Pancreas (tissue), 10 donors: Measurements from ENCODE around the gene RPTOR. TPM values are rescaled to one million over a fixed set of nuclear protein-coding genes. Genes with fewer than 3 reads are reported as not detected.

Experiments used
- ATAC-seq, 4 donors: fragments of 200-7000 bp; cut with Tn5 transposase; one replicate each; pipeline versions ENCODE4 v1.8.0 to v1.9.1; 2020; ENCODE audit warnings: mild to moderate bottlenecking in 4 of 4, moderate library complexity in 4 of 4
- DNase-seq, 6 donors: peaks; one replicate each; pipeline ENCODE4 v3.0.0-alpha.2; 2020
- FAIRE-seq: peaks from 2 replicates; lab custom pipeline; 2012; peaks lifted over from hg19 to GRCh38; lab: Jason Lieb, UNC
- H3K27ac ChIP-seq, 4 donors: fragments of 200-600 bp; sonication (generic); 1 replicate in 3 of 4; 2 replicates in 1 of 4; pipeline versions ENCODE4 v1.5.0 to v1.8.0; 2020
- H3K27me3 ChIP-seq, 4 donors: fragments of 200-600 bp; one replicate each; pipeline ENCODE4 v1.8.0; 2021
- H3K36me3 ChIP-seq, 3 donors: fragments of 200-600 bp; sonication (generic) in 1 of 3; one replicate each; pipeline versions ENCODE4 v1.5.0 to v1.8.0; 2020 to 2021
- H3K4me1 ChIP-seq, 3 donors: fragments of 200-600 bp; one replicate each; pipeline ENCODE4 v1.8.0; 2021
- H3K4me3 ChIP-seq, 4 donors: fragments of 200-600 bp; sonication (generic) in 2 of 4; one replicate each; pipeline versions ENCODE4 v1.5.0 to v1.8.0; 2020 to 2021
- H3K9me3 ChIP-seq, 4 donors: fragments of 200-600 bp; one replicate each; pipeline ENCODE4 v1.8.0; 2021
- WGBS, 2 donors: extraction: QIAGEN DNeasy Blood & Tissue Kit; methylation state at CpG; one replicate each; pipeline ENCODE4 v1.1.7; 2013; 5-methylcytosine and 5-hydroxymethylcytosine counted together
- intact Hi-C, 3 donors: fragments of 100-400 bp; cut with DNase I; formaldehyde crosslinking; loops; one replicate each; pipeline versions ENCODE4 v1.11.1 to v1.14.2; 2022
- polyA plus RNA-seq, 2 donors: library from polyadenylated mRNA; stranded (reverse); fragments of 200-250 nt; gene quantifications; one replicate each; pipeline ENCODE4 v1.2.3, GENCODE V29; 2013
- total RNA-seq, 6 donors: library from RNA; stranded (reverse); fragmentation: NEBNext Ultra II Directional in 4 of 6; extraction: Animal tissue kit (Norgen Biotek cat#: 25700) in 4 of 6; gene quantifications; one replicate each; pipeline versions ENCODE4 v1.2.1 to v1.2.4, GENCODE V29; 2021 to 2023
- TF ChIP-seq, protein P1 (sequence below), 4 donors: fragments of 200-600 bp; sonication (generic) in 3 of 4; IDR thresholded peaks; one replicate each; pipeline versions ENCODE4 v1.5.0 to v1.8.0; 2021; ENCODE audit warnings: antibody characterized with exemption in 4 of 4
- donor health status: healthy with polysubstance abuse.
- donor health status: DM: no; HTN: no; CAD: no; lungs with moderate emphysema.
- donor health status: DM: no; HTN: no; CAD: no.
- donor health status: control.
- donor health status: control.
- donor health status: Bipolar disorder and iron deficiency.
- donor health status: DM: yes; HTN: yes; CAD: no.
- donor health status: DM: no; HTN: no; CAD: no.
- donor health status: DM: no; HTN: no; CAD: no.
- donor health status: DM: yes; HTN: yes; CAD: no.

Gene RPTOR
- total and polyA plus RNA-seq, 8 donors, result 5.0 to 18.9 (median 13.2) TPM

DNA sequence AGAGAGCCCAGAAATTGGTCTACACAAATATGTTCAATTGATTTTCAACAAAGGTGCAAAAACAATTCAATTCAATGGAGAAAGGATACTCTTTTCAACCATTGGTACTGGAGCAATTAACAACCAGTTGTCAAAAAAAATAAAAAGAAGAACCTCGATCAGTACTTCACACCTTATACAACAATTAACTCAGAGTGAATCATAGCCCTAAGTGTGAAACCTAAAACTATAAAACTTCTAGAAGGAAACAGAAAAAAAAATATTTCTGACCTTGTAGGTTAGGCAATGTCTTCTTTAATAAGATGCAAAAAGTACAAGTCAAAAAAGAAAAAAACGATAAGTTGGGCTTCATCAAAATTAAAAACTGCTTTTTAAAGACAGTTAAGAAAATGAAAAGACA, 390.9 kb downstream of the RPTOR start:
- no peak overlapping the region for H3K4me3 ChIP-seq
- H3K27me3 ChIP-seq, result no peaks in the 10 kb centered on the region
- no peaks in the 10 kb centered on the region for H3K9me3 ChIP-seq
- DNase-seq (no peak), FAIRE-seq (no peak), ATAC-seq (no peak)
- peaks cover 0 to 5% (median 0%) of the 10 kb centered on the region in 3 donors for H3K36me3 ChIP-seq
- intact Hi-C loops, result no loop called here
- 90 to 98% methylated on average over 2 of the region's 2 CpGs for WGBS, 2 donors
- H3K4me1 ChIP-seq, result no peaks in the 10 kb centered on the region
- TF ChIP-seq, protein P1, sequence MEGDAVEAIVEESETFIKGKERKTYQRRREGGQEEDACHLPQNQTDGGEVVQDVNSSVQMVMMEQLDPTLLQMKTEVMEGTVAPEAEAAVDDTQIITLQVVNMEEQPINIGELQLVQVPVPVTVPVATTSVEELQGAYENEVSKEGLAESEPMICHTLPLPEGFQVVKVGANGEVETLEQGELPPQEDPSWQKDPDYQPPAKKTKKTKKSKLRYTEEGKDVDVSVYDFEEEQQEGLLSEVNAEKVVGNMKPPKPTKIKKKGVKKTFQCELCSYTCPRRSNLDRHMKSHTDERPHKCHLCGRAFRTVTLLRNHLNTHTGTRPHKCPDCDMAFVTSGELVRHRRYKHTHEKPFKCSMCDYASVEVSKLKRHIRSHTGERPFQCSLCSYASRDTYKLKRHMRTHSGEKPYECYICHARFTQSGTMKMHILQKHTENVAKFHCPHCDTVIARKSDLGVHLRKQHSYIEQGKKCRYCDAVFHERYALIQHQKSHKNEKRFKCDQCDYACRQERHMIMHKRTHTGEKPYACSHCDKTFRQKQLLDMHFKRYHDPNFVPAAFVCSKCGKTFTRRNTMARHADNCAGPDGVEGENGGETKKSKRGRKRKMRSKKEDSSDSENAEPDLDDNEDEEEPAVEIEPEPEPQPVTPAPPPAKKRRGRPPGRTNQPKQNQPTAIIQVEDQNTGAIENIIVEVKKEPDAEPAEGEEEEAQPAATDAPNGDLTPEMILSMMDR (IDR thresholded peaks at IDR 0.05), result no peak
- no peak overlapping the region for H3K27ac ChIP-seq

DNA sequence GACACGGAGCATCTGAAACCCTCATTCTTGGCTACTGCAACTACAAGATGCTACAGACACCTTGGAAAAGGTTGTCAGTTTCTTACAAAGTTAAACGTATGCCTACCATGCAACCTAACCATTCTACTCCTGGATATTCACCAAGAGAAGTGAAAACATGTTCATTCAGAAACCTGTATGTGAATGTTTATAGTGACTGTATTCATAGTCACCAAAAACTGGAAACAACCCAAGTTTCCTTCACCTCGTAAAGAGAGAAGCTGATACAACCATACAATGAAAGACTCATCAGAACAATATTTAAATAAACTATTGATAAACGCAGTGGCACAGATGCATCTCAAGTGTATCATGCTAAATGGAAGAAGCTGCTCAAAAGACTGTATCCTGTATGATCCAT, 391.6 kb downstream of the RPTOR start:
- no peaks in the 10 kb centered on the region for H3K4me1 ChIP-seq
- TF ChIP-seq, protein P1 (IDR thresholded peaks at IDR 0.05), result no peak
- H3K27me3 ChIP-seq, result no peaks in the 10 kb centered on the region
- H3K4me3 ChIP-seq, result no peak overlapping the region
- H3K36me3 ChIP-seq, result peaks cover 0 to 5% (median 0%) of the 10 kb centered on the region in 3 donors
- ATAC-seq (no peak), DNase-seq (no peak), FAIRE-seq (no peak)
- H3K27ac ChIP-seq, result no peak overlapping the region
- no peaks in the 10 kb centered on the region for H3K9me3 ChIP-seq
- WGBS, 2 donors, result 88 to 92% methylated on average over 4 of the region's 4 CpGs
- intact Hi-C loops, result no loop called here

DNA sequence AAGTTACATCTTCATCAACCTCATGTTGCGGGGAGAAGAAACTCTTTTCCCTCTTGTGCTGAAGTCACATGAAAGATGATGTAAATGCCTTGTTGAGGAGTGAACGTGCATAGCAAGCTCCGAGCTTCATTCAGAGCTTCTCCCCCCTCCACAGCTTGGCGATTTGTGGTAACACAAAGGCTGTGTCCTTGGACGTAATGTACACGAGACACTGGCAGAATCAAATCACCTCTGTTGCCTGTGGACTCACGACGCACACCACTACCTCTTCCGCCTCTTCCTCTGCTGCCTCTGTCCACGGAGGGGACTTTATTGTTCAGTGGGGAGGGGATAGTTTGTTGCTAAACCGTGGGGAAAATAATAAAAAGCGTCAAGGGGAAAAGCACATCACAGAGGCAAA, 392.1 kb downstream of the RPTOR start:
- no peak overlapping the region for H3K27ac ChIP-seq
- no peaks in the 10 kb centered on the region for H3K27me3 ChIP-seq
- no peaks in the 10 kb centered on the region for H3K4me1 ChIP-seq
- no peak overlapping the region for H3K4me3 ChIP-seq
- ATAC-seq (no peak), FAIRE-seq (no peak), DNase-seq (no peak)
- WGBS, 2 donors, result 75% methylated on average over 12 of the region's 12 CpGs
- H3K9me3 ChIP-seq, result no peaks in the 10 kb centered on the region
- H3K36me3 ChIP-seq, result peaks cover 0 to 5% (median 0%) of the 10 kb centered on the region in 3 donors
- TF ChIP-seq, protein P1 (IDR thresholded peaks at IDR 0.05), result no peak
- intact Hi-C loops, result no loop called here

DNA sequence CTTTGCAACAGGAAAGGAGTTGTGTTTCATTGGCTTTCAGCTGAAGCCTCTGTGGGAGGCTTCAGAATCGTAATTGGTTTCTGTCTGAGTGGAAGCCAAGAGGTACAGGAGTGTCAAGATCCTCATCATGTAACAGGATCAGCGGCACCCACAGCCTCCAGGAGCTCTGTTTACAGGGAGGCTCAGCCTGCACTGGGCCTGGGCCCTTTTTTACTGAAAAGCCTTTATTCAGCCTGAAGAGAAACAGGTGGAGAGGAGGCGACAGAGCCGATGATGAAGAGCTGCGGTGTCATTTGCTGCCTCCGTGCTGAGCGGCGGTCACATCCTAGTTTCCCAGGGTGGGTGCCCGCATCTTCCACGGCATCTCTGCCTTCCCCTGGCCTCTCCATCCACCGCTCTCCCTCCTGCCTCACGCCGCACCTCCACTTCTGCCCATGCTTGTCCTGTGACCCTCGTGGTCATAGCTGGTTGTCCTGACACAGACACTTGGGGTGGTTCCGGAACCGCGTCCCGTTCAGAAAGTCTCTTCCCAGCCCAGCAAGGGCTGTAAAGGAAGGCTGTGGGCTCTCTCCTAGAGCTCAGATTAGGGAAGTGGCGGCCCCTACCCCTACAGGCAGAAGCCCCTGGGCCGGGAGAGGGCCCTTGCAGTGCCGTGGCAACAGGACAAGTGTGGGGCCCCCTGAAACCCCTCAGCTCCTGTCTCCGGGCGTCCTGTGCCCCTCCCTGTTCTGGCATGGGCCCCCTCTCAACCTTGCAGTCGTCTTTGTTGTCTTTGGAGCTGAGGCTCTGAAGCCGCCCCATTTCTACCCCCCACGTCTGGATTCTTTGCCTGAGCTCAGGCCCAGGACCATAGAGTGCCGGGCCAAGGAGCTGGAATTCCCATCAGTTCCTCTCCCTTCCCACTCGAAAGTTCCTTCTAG, 393.1 kb downstream of the RPTOR start:
- intact Hi-C loops, result no loop called here
- no peaks in the 10 kb centered on the region for H3K9me3 ChIP-seq
- H3K4me1 ChIP-seq, result no peaks in the 10 kb centered on the region
- no peak overlapping the region for H3K27ac ChIP-seq
- no peak overlapping the region for H3K4me3 ChIP-seq
- DNase-seq, result peak in 1 of 6 donors; percentile 33
- FAIRE-seq, result no peak
- WGBS, 2 donors, result 89 to 90% methylated on average over 28 of the region's 28 CpGs
- peak in 1 of 4 donors; percentile 17 for ATAC-seq
- TF ChIP-seq, protein P1 (IDR thresholded peaks at IDR 0.05), result no peak
- H3K27me3 ChIP-seq, result no peaks in the 10 kb centered on the region
- H3K36me3 ChIP-seq, result peaks cover 0 to 6% (median 0%) of the 10 kb centered on the region in 3 donors

DNA sequence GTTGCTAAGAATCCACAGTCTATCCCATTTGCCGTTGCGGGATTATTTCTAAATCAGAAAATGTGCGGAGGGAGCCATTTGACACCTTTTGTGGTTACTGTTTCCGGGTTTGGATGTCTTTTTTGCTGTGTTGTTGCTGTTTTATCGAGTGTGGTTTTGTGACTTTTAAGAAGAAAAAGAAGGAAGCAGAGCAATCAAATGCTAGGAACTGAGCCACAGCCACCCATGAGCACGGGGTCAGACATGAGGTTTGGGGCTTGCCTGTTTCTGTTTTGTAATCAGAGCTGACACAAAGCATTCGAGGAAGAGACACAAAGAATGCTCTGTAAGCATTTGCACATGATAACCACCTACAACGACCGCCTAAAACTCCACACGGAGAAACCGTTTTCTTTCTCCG, 393.9 kb downstream of the RPTOR start:
- Histone ChIP-seq H3K36me3 (peaks cover 0 to 9% (median 0%) of the 10 kb centered on the region in 3 donors), H3K27ac (no peak overlapping the region), H3K27me3 (no peaks in the 10 kb centered on the region), H3K9me3 (no peaks in the 10 kb centered on the region), H3K4me1 (no peaks in the 10 kb centered on the region), H3K4me3 (no peak overlapping the region)
- DNase-seq (peak in 2 of 6 donors; percentile 3 to 21), ATAC-seq (peak in 1 of 4 donors; percentile 60), FAIRE-seq (no peak)
- TF ChIP-seq, protein P1 (IDR thresholded peaks at IDR 0.05), result no peak
- 81 to 83% methylated on average over 12 of the region's 12 CpGs for WGBS, 2 donors
- intact Hi-C loops, result no loop called here
